ENCODE data around the gene CHCHD6.

Gene CHCHD6

GRCh38 chr3:126963261-126964190 is 259.5 kb downstream of the CHCHD6 start:
- DNase-seq: no peak

DNA sequence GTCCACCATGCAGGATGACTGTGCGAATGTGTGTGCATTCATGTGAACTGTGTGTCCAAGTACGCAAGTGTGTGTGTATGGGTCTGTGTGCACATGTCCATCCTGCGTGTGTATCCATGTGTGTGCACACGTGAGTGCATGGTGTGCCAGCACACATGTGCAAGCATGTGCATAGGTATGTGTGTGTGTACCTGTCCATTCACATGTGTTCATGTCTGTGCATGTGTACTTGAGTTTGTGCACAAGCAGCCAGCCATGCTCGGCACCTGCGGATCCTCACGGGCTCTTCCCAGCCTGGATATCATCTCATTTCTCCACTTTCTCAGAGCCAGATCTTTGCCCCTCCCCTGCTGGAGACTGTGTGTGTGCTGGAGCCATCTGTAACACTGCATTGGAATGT is 260.2 kb downstream of the CHCHD6 start:
- no peak for DNase-seq

DNA sequence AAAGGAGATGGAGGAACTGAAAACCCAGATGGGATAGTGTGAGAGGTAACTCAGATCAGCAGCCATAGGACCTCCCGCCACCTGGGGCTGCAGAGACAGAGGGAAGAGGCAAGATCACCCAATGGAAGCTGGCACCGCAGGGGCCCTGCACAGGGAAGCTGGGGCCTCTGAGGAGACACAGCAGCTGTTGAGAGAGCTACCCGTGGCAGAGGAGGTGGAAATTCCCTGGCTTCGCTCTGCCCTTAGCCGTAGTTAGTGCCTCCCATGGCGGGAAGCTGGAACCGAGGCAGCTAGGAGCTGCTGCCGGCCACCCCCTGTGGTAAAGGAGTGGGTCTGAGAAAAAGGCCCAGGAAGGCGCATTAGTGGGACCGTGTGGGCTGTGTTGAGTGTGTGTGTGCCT is 260.9 kb downstream of the CHCHD6 start:
- DNase-seq: no peak

GRCh38 chr3:126965526-126966080 is 261.6 kb downstream of the CHCHD6 start:
- DNase-seq: no peak

DNA sequence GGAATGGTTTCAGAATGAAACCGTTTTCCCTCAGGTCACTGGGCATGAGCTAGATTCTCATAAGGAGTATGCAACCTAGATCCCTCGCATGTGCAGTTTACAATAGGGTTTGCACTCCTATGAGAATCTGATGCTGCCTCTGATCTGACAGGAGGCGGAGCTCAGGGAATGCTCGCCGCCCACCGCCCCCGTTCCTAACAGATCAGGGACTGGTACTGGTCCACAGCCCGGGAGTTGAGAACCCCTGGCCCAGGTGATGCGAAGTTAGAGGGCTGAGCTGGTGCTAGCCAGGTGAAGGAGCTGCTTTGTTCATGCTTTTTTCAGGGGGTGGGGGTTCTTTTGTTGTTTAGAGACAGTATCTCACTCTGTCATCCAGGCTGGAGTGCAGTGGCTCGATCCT is 263.3 kb downstream of the CHCHD6 start:
- no peak for DNase-seq

GRCh38 chr3:126968391-126969390 is 264.7 kb downstream of the CHCHD6 start:
- DNase-seq: no peak

- DNase-seq: no peak
These were observed 265.5 kb downstream of the CHCHD6 start for GRCh38 chr3:126969586-126969985.

DNA sequence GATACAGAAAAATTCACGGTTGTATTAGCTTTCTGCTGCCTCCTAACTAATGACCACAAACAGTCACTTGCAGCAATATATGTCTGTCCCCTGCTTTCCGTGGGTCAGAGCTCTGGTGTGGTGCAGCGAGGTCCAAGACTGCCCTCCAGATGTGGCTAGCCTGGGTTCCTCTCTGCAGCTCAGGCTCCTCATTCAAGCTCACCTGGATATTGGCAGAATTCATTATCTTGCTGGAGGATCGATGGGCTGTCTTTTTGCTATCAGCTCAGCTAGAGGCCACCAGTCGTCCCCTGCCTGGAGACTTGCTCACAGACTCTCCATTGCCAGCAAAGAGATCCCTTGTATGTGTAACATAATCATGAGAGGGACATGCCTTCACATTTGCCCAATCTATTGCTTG is 266.1 kb downstream of the CHCHD6 start:
- DNase-seq: no peak

DNA sequence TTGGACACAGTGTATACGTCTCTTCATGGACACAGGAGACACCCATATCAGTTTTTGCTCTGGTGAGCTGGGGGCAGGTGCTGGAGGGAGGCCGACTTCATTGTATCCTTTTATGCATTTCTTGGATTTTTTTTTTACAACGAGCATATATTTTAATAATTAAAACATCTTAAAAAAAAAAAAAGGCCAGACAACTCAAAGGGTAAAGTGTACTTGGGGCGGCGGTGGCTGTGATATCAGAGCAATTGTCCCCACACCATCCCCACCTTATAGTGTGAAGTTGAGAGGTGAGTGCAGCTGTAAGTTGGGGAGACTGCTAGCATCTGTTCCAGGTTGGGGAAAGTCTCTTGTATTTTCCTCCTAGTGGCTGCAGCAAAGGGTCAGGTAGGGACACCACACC is 266.9 kb downstream of the CHCHD6 start:
- no peak for DNase-seq

DNA sequence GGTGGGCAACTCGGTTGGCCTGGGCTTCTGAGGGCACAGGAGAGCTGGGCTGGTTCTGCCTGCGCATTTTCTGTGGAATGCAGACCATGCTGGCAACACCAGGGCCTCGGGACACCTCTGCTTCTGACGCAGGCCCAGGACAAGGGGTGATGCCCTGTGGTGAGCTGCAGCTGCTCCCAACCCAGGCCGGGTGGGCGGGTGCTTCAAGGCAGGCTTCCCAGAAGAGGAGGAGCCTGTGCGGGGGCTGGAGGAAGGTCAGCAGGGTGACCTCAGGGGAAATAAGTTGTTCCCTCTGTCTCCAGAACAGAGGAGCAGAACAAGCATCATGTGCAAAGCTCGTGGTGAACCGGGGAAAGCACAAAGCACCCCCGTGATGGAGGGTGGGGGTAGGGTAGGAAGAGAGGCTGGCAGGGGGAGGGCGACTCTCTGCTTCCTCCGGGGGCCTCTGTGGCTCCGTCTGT is 267.9 kb downstream of the CHCHD6 start:
- DNase-seq: peak; percentile 42

DNA sequence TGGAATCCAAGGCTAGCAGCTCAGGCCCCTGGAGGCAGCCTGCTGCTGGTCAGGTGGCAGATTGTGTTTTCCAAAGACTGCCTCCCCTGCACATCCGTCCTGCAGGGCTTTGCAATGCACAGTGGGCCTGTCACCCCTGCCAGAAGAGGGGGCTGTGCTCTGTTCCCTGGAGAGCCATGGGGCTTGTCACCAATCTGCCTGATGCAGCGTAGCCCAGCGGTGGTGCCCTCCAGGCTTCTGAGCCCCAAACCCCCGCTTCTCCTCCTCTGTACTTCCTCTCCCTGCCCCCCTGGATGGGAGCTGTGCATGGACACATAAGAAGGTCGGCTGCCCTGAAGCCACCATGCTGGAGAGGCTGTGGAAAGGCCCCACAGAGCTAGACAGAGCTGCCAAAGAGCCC is 268.8 kb downstream of the CHCHD6 start:
- DNase-seq: no peak

DNA sequence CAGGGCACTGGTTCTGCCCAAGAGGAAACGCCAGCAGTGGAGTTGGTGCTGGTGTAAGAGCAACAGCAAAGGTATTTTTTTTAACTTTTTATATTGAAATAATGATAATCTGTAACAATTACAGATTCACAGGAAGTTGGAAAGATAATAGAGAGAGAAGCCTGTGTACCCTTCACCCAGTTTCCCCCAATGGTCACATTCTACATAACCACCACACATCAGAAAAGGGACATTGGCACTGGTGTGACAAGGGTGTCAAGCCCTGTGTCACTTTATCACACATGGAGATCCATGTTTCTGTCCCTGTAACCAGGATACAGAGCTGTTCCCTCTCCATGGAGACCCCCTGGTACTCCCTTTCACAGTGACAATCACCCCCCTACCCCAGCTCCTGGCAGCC is 269.8 kb downstream of the CHCHD6 start:
- DNase-seq: no peak

GRCh38 chr3:126974756-126975155 is 270.7 kb downstream of the CHCHD6 start:
- no peak for DNase-seq

DNA sequence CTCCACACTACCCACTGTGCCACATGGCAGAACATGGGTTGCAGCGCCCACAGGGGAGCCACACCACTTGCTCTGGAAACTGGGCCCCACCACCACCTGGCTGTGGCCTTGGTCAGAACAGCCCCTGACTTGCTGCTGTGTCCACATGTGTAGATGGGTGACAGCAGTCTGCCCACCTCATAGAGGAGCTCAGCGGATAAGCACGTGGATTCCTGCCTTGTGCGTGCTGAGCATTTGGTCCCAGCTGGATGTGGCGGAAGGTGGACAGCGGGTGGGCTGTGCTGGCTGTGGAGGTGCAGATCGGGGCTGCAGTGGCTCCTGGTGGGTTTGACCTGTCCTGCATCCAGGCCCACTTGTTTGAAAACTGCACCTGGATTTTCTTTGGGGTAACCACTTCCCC is 272.9 kb downstream of the CHCHD6 start:
- no peak for DNase-seq

GRCh38 chr3:126977821-126978220 is 273.8 kb downstream of the CHCHD6 start:
- DNase-seq: no peak

GRCh38 chr3:126978291-126978690 is 274.3 kb downstream of the CHCHD6 start:
- no peak for DNase-seq

DNA sequence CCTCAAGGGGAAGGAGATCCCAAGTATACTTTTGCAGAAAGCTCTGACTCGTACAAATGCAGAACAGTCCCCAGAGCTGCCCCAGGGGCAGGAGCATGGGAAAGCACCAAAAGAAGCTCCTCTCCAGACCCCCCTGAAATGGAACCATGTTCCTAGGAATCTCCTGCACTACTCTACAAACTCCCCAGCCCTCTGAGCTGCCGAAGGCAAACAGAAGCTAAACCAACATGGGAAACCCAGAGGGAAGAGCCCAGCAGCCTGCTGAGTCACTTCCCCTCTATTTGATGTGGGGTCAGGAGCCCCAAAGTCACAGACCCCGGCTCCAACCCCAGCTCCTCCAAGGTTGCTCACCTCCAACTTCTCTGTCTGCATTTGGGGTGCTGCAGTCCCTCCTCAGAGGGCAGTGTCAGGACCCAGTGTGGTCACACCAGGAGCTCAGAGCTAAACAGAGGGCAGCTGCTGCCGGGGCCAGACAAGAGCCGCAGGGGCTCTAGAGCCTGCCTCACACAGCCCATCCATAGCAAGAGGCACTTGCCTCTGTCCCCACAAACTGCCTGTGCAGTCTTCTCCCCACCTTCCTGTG is 275.1 kb downstream of the CHCHD6 start:
- DNase-seq: no peak

GRCh38 chr3:126980266-126980811 is 276.3 kb downstream of the CHCHD6 start:
- no peak for DNase-seq

DNA sequence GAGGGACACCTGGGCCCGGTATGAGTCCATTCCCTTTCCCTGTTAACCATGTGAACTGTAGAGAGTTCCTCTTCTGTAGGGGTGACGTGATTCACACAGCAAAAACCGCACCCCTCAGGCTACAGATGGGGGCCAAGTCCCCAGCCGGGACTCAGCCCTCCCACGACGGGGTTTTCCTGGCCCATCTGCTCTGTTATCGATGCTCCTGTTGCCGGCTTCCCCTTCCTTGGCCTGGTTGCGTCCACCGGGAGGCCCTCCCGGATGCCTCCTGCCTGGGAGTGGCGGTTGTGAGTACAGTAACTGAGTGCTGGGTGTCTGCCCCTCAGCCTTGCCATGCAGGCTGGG is 278.1 kb downstream of the CHCHD6 start:
- no peak for DNase-seq

DNA sequence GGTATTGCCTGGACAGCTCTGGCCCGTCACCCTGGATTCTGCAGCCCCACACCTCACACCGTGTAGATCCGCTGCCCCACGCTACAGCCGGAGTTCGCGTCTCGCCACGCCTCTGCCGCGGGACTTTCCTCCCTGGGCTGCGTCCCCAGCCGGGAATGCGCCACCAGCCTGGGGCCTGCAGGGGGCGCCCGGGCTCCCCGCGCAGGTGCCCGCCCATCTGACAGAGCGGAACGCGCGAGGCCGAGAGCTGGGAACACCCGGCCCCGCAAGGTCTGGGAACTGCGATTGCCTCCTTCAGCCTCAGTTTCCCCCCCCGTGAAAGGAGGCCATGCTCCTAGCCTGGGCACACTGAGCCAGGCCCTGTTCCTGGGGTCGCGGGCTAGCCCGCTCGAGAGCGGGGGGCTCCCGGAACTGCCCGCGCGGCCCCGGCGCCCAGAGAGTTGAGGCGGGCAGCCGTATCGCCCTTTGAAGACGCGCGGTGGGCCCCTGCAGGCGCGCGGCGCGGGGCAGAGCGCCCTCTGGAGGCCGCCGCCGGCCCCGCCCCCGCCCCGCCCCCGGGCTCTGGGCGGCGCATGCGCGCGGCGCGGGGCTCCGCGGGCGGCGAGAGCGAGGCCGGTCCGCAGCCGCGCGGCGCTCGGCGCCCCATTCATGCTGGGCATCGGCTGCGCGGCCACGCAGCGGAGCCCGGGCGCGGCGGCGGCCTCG is 278.6 kb downstream of the CHCHD6 start, which contains the start of gene PLXNA1:
Gene PLXNA1 (plus strand): TSS at position 645 of the 705 bp plus-strand sequence. CDS start 5,479 bp downstream, outside the sequence.
- DNase-seq: peak; percentile 57

- no peak for DNase-seq
These were observed 279.2 kb downstream of the CHCHD6 start for GRCh38 chr3:126983276-126983652.

Data from midbrain (tissue), 1 donor.